GM18520 (cell line): ENCODE results near the gene FAM76B.

Experiments used
- ATAC-seq: cut with Tn5 transposase; IDR thresholded peaks from one replicate; pipeline ENCODE4 v1.9.1; 2021; ENCODE audit not compliant: unreplicated experiment

FAM76B gene

DNA sequence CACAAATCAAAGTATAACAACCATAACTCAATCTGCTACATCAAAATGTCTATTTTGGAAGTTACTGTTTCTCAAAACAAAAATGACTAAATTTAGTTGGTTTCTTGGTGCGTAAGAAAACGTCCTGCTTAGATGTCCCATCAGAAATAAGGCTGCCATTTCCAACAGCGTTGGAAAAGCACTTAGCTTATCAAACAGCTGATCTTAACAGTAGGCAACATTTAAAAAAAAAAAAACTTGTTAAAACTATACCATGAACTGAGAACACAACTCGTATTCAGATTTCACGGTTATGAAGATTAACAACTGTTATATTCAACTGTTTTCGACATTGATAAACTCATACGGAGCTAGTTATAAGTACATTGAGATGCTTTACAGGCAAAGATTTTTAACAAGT, 3.1 kb upstream of the FAM76B start:
- ATAC-seq: no peak

- no peak for ATAC-seq
These were observed 2.6 kb upstream of the FAM76B start for GRCh38 chr11:95792200-95792599.

GRCh38 chr11:95791709-95792033, 2.1 kb upstream of the FAM76B start:
- no peak for ATAC-seq

GRCh38 chr11:95790933-95791708, 1.5 kb upstream of the FAM76B start:
- ATAC-seq: no peak

GRCh38 chr11:95790123-95790932, 746 bp upstream of the FAM76B start, which contains the start of gene CEP57:
Gene CEP57, plus strand, starts transcription at chr11:95790498. Its CDS starts 201 bp downstream, at chr11:95790699.
- ATAC-seq: peak; percentile 64

- ATAC-seq: no peak
These were observed 569 bp downstream of the FAM76B start for GRCh38 chr11:95788921-95789505.

DNA sequence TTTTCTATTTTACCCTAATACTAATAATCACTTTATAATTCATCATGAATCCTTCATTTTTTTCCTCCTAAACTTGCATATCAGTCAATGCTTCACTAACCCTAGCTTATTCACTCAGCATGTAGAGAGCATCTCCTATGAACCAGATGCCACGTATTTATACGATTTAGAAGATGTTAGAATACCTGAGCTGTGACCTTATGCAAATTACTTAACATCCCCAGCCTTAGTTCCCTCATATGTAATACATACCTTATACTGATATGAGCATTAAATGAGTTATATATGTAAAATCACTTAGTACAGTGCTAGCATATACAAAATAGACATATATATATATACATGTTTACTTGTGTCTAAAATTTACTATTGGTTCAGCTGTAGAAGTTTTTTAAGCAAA, 9.0 kb downstream of the FAM76B start:
- no peak for ATAC-seq

DNA sequence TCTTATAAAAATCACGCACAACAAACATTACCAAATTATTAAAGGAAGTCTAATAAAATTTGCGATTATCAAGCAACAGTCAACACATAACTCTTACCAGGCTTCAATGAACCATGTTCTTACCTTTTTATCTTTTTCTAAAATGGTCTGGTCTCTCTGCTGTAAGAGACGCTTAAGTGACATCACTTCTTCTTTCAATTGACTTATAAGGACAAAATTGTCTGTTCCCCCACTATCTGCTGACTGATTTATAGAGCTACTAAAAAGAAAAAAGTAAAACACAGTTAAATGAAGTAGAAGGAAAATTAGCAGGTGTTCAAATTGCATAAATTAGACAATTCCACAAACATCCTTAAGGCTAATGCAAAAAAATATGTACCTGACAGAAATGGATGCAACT, 10.9 kb downstream of the FAM76B start:
- no peak for ATAC-seq

DNA sequence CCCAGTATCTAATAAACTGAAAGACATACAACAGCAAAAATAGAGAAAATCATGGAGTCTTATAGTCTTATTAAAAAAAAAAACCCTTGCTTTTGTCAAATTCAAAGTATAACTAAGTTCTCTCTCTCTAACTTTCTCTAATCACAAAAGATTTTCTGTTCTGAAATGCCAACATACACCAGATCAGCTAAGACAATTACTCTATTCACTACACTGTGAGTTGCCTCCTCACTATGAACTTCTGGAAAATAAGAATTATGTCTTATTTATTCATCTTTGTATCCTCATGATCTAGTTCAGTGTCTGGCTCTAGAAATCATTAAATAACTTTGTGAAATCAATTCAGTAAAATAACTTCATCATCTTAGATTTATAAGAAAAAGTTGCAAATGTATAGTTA, 12.7 kb downstream of the FAM76B start:
- no peak for ATAC-seq

DNA sequence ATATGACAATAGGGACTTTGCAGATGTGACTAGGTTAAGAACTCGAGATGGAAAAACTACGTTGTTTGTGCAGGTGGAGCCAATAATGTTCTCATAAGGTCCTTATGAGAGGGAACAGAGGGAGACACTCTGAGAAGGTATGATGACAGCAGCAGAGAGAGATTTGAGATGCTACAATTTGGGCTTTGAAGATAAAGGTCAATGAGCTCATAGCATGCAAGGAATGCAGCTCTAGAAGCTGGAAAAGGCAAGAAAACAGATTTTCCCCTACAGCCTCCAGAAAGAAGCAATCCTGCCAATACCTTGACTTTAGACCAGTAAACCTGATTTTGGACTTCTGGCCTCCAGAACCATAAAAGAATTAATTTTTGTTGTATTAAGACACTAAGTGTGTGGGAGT, 21.1 kb downstream of the FAM76B start:
- ATAC-seq: no peak

DNA sequence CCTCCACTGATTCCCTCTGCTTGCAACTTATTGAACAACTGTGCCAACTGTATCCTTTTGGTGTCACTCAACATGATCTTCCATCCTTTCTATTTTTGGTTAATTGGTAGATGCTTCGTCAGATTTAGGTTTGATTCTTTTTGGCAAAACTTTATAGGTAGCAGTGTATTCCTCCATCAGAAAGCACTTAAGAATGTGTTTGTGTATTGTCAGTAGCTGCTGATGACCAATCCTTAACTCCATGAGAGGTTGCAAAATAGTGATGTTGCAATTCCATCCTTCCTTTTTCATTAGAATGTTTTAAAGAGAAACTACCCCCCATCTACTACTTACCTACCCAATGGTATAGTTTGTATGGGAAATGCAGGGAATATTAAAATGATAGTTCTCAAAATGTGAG, 22.1 kb downstream of the FAM76B start:
- no peak for ATAC-seq

GRCh38 chr11:95766701-95767100, 22.9 kb downstream of the FAM76B start:
- no peak for ATAC-seq

DNA sequence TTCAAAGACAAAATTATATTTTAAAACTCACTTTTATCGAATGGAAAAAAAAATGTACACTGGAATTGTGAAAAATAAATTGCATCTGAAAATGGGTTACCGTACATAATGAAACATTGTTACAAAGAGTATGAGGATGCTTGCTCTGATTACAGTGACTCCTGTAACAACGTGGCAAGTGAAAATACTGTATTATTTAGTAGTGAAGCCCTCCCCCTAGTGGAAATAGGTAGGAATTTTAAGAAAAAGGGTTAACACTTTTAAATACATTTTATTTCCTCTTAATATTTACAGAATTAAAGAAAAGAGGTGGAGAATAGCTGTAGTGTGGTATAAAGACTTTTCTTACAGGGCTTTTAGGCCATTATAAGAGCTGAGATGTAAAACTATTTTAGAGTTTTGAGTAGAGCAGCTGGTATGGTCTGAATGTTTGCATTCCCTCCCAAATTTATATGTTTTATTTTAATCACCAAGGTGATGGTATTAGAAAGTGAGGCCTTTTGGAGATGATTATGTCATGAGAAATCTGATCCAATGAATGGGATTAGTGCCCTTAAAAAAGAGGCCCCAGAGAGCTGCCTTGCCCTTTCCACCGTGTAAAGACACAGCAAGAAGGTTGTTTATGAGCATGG, 25.2 kb downstream of the FAM76B start:
- ATAC-seq: no peak

- no peak for ATAC-seq
These were observed 27.0 kb downstream of the FAM76B start for GRCh38 chr11:95762534-95762933.

DNA sequence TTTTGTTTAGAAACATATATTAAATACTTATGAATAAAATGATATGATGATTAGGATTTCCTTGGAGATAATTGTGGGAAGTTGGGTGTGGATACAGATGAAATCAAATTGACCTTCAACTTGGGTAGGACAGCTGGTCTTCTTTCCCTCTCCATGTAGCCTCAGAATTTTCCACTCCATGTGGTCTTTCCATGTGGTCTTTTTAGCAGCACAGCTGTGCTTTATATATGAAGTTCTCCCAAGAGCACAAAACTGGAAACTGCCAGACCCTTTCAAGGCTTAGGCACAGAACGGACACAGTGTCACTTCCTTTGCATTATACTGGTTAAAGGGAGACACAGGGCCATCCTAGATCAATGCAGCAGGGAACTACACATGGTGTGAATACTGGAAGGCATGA, 28.6 kb downstream of the FAM76B start:
- no peak for ATAC-seq

DNA sequence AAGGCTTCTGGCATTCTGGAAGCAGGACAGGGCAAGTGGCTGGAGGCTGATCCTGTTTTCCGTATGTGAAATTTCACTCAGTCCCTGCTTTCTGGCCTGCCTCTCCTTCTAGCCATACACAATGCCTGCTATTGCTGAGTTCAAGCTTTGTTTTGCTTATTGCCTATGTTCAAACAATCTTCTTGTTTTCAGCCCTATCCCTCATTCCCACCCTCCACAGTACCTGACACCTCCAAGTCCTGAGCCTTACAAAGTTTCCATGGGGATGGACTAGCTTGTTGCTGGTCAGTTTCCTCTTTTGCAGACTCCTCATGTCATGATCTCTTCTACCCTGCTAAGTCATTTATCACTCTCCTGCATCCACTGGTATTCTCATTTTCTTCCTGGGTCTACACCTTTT, 38.1 kb downstream of the FAM76B start:
- no peak for ATAC-seq

GRCh38 chr11:95750101-95750500, 39.5 kb downstream of the FAM76B start:
- ATAC-seq: no peak

- ATAC-seq: no peak
These were observed 50.3 kb downstream of the FAM76B start for GRCh38 chr11:95739108-95739938.

GRCh38 chr11:95736809-95737208, 52.8 kb downstream of the FAM76B start:
- no peak for ATAC-seq

GRCh38 chr11:95736355-95736754, 53.2 kb downstream of the FAM76B start:
- ATAC-seq: no peak
